ENCODE results near the gene UQCRH. TPM values are rescaled to one million over a fixed set of nuclear protein-coding genes. Genes with fewer than 3 reads are reported as not detected.

UQCRH gene
- total RNA-seq, 3 donors from 2014 or later (not counting 1 experiment from before 2014, with no cell fraction given) = 91.1 to 120 (median 107) TPM

- Histone ChIP-seq H3K4me3 (ENCODE audit: low read length) (no peak overlapping the region), H3K27ac (ENCODE audit: low read length) (no peak overlapping the region), H3K27me3 (ENCODE audit: control insufficient read depth, insufficient read depth, low read length) (no peaks in the 10 kb centered on the region), H3K36me3 (ENCODE audit: control insufficient read depth, insufficient read depth, low read length) (peaks cover 10% of the 10 kb centered on the region), H3K9me3 (ENCODE audit: control insufficient read depth, insufficient read depth, low read length) (no peaks in the 10 kb centered on the region), H3K4me1 (ENCODE audit: control insufficient read depth, insufficient read depth, low read length) (no peaks in the 10 kb centered on the region)
- H3K36me3 Mint-ChIP-seq = no peaks in the 10 kb centered on the region
- H3K27ac Mint-ChIP-seq = no peak overlapping the region
- no peaks in the 10 kb centered on the region for H3K9me3 Mint-ChIP-seq
- TF ChIP-seq CTCF (IDR thresholded peaks at IDR 0.05) = no peak
- intact Hi-C loops (cut with micrococcal nuclease) = no loop called here
- ATAC-seq (no peak), DNase-seq (no peak)
- H3K27me3 Mint-ChIP-seq (ENCODE audit: low read depth in 2 of 2) = no peaks in the 10 kb centered on the region
- H3K4me1 Mint-ChIP-seq = no peaks in the 10 kb centered on the region
- no peak overlapping the region for H3K4me3 Mint-ChIP-seq
- 92% methylated on average over 6 of the region's 6 CpGs for WGBS (ENCODE audit: insufficient coverage)
Measured at GRCh38 chr1:46275030-46275337, 28.5 kb upstream of the UQCRH start.

- Mint-ChIP-seq H3K27me3 (ENCODE audit: low read depth in 2 of 2) (no peaks in the 10 kb centered on the region), H3K4me3 (no peak overlapping the region), H3K9me3 (no peaks in the 10 kb centered on the region), H3K27ac (no peak overlapping the region), H3K36me3 (no peaks in the 10 kb centered on the region), H3K4me1 (no peaks in the 10 kb centered on the region)
- H3K4me1 ChIP-seq (ENCODE audit: control insufficient read depth, insufficient read depth, low read length) = no peaks in the 10 kb centered on the region
- no peak overlapping the region for H3K4me3 ChIP-seq (ENCODE audit: low read length)
- H3K27ac ChIP-seq (ENCODE audit: low read length) = no peak overlapping the region
- ATAC-seq = no peak
- no peaks in the 10 kb centered on the region for H3K9me3 ChIP-seq (ENCODE audit: control insufficient read depth, insufficient read depth, low read length)
- peaks cover 27% of the 10 kb centered on the region for H3K36me3 ChIP-seq (ENCODE audit: control insufficient read depth, insufficient read depth, low read length)
- WGBS (ENCODE audit: insufficient coverage) = 91% methylated on average over 11 of the region's 14 CpGs
- intact Hi-C loops (cut with micrococcal nuclease) = no loop called here
- no peak for DNase-seq
- no peaks in the 10 kb centered on the region for H3K27me3 ChIP-seq (ENCODE audit: control insufficient read depth, insufficient read depth, low read length)
- TF ChIP-seq CTCF (IDR thresholded peaks at IDR 0.05) = no peak
Measured at GRCh38 chr1:46277658-46278373, 25.7 kb upstream of the UQCRH start.

GRCh38 chr1:46278807-46279206 lies 24.7 kb upstream of the UQCRH start:
- Mint-ChIP-seq H3K4me1 (no peaks in the 10 kb centered on the region), H3K27ac (no peak overlapping the region), H3K9me3 (no peaks in the 10 kb centered on the region), H3K4me3 (no peak overlapping the region), H3K36me3 (no peaks in the 10 kb centered on the region), H3K27me3 (ENCODE audit: low read depth in 2 of 2) (no peaks in the 10 kb centered on the region)
- WGBS (ENCODE audit: insufficient coverage) = 96% methylated on average over 12 of the region's 12 CpGs
- peaks cover 27% of the 10 kb centered on the region for H3K36me3 ChIP-seq (ENCODE audit: control insufficient read depth, insufficient read depth, low read length)
- DNase-seq (no peak), ATAC-seq (no peak)
- no peak for TF ChIP-seq CTCF (IDR thresholded peaks at IDR 0.05)
- intact Hi-C loops (cut with micrococcal nuclease) = no loop called here
- no peak overlapping the region for H3K27ac ChIP-seq (ENCODE audit: low read length)
- no peak overlapping the region for H3K4me3 ChIP-seq (ENCODE audit: low read length)
- H3K27me3 ChIP-seq (ENCODE audit: control insufficient read depth, insufficient read depth, low read length) = no peaks in the 10 kb centered on the region
- no peaks in the 10 kb centered on the region for H3K9me3 ChIP-seq (ENCODE audit: control insufficient read depth, insufficient read depth, low read length)
- no peaks in the 10 kb centered on the region for H3K4me1 ChIP-seq (ENCODE audit: control insufficient read depth, insufficient read depth, low read length)

GRCh38 chr1:46280092-46280491 lies 23.4 kb upstream of the UQCRH start:
- no peaks in the 10 kb centered on the region for H3K27me3 ChIP-seq (ENCODE audit: control insufficient read depth, insufficient read depth, low read length)
- Mint-ChIP-seq H3K36me3 (no peaks in the 10 kb centered on the region), H3K4me3 (no peak overlapping the region), H3K27ac (no peak overlapping the region), H3K9me3 (no peaks in the 10 kb centered on the region), H3K27me3 (ENCODE audit: low read depth in 2 of 2) (no peaks in the 10 kb centered on the region), H3K4me1 (no peaks in the 10 kb centered on the region)
- H3K27ac ChIP-seq (ENCODE audit: low read length) = no peak overlapping the region
- DNase-seq (no peak), ATAC-seq (no peak)
- no peaks in the 10 kb centered on the region for H3K4me1 ChIP-seq (ENCODE audit: control insufficient read depth, insufficient read depth, low read length)
- TF ChIP-seq CTCF (IDR thresholded peaks at IDR 0.05) = no peak
- H3K4me3 ChIP-seq (ENCODE audit: low read length) = no peak overlapping the region
- H3K36me3 ChIP-seq (ENCODE audit: control insufficient read depth, insufficient read depth, low read length) = peaks cover 31% of the 10 kb centered on the region
- intact Hi-C loops (cut with micrococcal nuclease) = no loop called here
- WGBS (ENCODE audit: insufficient coverage) = 96% methylated on average over 3 of the region's 3 CpGs
- no peaks in the 10 kb centered on the region for H3K9me3 ChIP-seq (ENCODE audit: control insufficient read depth, insufficient read depth, low read length)

All from natural killer cell (primary cell).